ENCODE data around the gene ZNF331. TPM values are rescaled to one million over a fixed set of nuclear protein-coding genes. Genes with fewer than 3 reads are reported as not detected.

The ZNF331 gene
- total and polyA plus RNA-seq, 2 experiments from 2014 or later = 12.3 to 15.6 TPM

DNA sequence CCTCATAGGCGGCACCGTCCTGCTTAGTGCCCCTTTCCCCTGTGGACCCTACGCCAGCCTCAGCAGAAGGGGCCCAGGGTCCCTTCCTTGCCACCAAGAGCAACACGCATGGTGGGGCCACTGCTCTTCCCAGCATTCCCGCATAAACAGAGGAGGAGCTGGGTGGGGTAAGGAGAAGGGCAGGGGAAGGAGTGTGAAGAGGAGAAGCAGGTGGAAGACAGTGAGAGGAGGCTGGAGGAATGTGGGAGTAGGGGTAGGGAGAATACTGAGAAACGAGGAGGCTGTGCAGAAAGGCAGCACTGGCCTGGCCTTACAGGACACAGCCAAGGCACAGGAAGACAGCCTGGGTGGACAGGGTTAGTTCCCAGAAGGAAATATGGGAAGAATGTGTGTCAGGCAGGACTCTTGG is 43.9 kb downstream of the ZNF331 start:
- WGBS (ENCODE audit: low lambda C conversion rate, missing lambda C conversion rate) = 75% methylated on average over 6 of the region's 6 CpGs
- no peak overlapping the region for H3K27ac ChIP-seq
- H3K9me3 ChIP-seq (ENCODE audit: low read depth) = peaks cover 13% of the 10 kb centered on the region

DNA sequence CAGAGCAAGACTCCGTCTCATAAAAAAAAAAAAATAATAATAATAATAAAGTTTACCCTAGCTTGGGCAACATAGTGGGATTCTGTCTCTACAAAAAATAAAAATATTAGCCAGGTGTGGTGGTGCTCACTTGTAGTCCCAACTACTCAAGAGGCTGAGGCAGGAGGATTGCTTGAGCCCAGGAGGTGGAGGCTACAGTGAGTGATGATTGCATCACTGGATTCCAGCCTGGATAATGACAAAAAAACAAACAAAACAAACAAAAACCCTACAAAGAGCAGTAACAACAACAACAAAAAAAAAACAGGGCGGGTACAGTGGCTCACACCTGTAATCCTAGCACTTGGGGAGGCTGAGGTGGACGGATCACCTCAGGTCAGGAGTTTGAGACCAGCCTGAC is 45.2 kb downstream of the ZNF331 start:
- H3K9me2 ChIP-seq (replicated peaks; ENCODE audit: insufficient read depth) = no peaks in the 10 kb centered on the region
- 100% methylated on average over 3 of the region's 3 CpGs for WGBS (ENCODE audit: low lambda C conversion rate, missing lambda C conversion rate)
- H4K20me1 ChIP-seq (ENCODE audit: insufficient read depth, poor library complexity, severe bottlenecking) = no peaks in the 10 kb centered on the region
- no peaks in the 10 kb centered on the region for H3K36me3 ChIP-seq (replicated peaks; ENCODE audit: insufficient read depth, low read depth)
- no peak for DNase-seq (ENCODE audit: low spot score)
- no peaks in the 10 kb centered on the region for H3K79me2 ChIP-seq
- no peaks in the 10 kb centered on the region for H3K27me3 ChIP-seq
- no peak overlapping the region for H3K4me3 ChIP-seq
- H3K9me3 ChIP-seq (ENCODE audit: low read depth) = no peaks in the 10 kb centered on the region
- no peak for TF ChIP-seq EZH2phosphoT487 (IDR thresholded peaks at IDR 0.05; ENCODE audit: low read depth, severe bottlenecking, unreplicated experiment)
- TF ChIP-seq, protein P1, sequence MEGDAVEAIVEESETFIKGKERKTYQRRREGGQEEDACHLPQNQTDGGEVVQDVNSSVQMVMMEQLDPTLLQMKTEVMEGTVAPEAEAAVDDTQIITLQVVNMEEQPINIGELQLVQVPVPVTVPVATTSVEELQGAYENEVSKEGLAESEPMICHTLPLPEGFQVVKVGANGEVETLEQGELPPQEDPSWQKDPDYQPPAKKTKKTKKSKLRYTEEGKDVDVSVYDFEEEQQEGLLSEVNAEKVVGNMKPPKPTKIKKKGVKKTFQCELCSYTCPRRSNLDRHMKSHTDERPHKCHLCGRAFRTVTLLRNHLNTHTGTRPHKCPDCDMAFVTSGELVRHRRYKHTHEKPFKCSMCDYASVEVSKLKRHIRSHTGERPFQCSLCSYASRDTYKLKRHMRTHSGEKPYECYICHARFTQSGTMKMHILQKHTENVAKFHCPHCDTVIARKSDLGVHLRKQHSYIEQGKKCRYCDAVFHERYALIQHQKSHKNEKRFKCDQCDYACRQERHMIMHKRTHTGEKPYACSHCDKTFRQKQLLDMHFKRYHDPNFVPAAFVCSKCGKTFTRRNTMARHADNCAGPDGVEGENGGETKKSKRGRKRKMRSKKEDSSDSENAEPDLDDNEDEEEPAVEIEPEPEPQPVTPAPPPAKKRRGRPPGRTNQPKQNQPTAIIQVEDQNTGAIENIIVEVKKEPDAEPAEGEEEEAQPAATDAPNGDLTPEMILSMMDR (IDR thresholded peaks at IDR 0.05; ENCODE audit: poor library complexity) = no peak
- TF ChIP-seq EZH2 (IDR thresholded peaks at IDR 0.05; ENCODE audit: borderline replicate concordance) = no peak
- H3K4me1 ChIP-seq (ENCODE audit: insufficient read depth) = no peaks in the 10 kb centered on the region
- no peak overlapping the region for H3K4me2 ChIP-seq
- H2AFZ ChIP-seq = no peak overlapping the region
- no peak overlapping the region for H3K27ac ChIP-seq

More for the DNA sequence above, 43.9 kb downstream of the ZNF331 start:
- Histone ChIP-seq H3K4me3 (no peak overlapping the region), H2AFZ (no peak overlapping the region), H4K20me1 (ENCODE audit: insufficient read depth, poor library complexity, severe bottlenecking) (no peaks in the 10 kb centered on the region), H3K79me2 (no peaks in the 10 kb centered on the region), H3K27me3 (no peaks in the 10 kb centered on the region), H3K9me2 (replicated peaks; ENCODE audit: insufficient read depth) (no peaks in the 10 kb centered on the region), H3K36me3 (replicated peaks; ENCODE audit: insufficient read depth, low read depth) (peaks cover 7% of the 10 kb centered on the region), H3K4me1 (ENCODE audit: insufficient read depth) (no peaks in the 10 kb centered on the region), H3K4me2 (no peak overlapping the region)
- no peak for DNase-seq (ENCODE audit: low spot score)
- TF ChIP-seq EZH2phosphoT487 (IDR thresholded peaks at IDR 0.05; ENCODE audit: low read depth, severe bottlenecking, unreplicated experiment) = no peak
- TF ChIP-seq, protein P1 (IDR thresholded peaks at IDR 0.05; ENCODE audit: poor library complexity) = no peak
- no peak for TF ChIP-seq EZH2 (IDR thresholded peaks at IDR 0.05; ENCODE audit: borderline replicate concordance)

DNA sequence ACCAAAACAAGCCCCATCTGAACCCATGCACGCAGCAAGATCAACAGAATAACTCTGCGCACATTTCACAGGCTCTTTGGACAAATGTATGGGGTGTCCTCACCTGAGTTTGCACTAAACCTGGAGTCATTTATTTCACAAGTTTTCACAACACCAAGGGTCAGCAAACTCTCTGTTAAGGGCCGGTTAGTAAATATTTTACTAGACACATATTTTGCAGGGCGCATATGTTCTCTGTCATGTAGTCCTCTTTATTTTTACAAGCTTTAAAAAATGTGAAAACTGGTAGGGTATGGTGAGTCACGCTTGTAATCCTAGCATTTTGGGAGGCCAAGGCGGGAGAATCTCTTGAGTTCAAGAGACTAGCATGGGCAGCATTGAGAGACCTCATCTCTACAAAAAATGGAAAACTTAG is 48.3 kb downstream of the ZNF331 start:
- H3K4me1 ChIP-seq (ENCODE audit: insufficient read depth) = no peaks in the 10 kb centered on the region
- peak overlapping the region; percentile 30 for H3K27ac ChIP-seq
- H3K9me3 ChIP-seq (ENCODE audit: low read depth) = no peaks in the 10 kb centered on the region
- H4K20me1 ChIP-seq (ENCODE audit: insufficient read depth, poor library complexity, severe bottlenecking) = no peaks in the 10 kb centered on the region
- TF ChIP-seq EZH2 (IDR thresholded peaks at IDR 0.05; ENCODE audit: borderline replicate concordance) = no peak
- TF ChIP-seq, protein P1 (IDR thresholded peaks at IDR 0.05; ENCODE audit: poor library complexity) = no peak
- no peak for TF ChIP-seq EZH2phosphoT487 (IDR thresholded peaks at IDR 0.05; ENCODE audit: low read depth, severe bottlenecking, unreplicated experiment)
- DNase-seq (ENCODE audit: low spot score) = no peak
- no peaks in the 10 kb centered on the region for H3K79me2 ChIP-seq
- peak overlapping the region; percentile 18 for H3K4me2 ChIP-seq
- 58% methylated on average over 6 of the region's 6 CpGs for WGBS (ENCODE audit: low lambda C conversion rate, missing lambda C conversion rate)
- H3K36me3 ChIP-seq (replicated peaks; ENCODE audit: insufficient read depth, low read depth) = no peaks in the 10 kb centered on the region
- no peak overlapping the region for H2AFZ ChIP-seq
- H3K9me2 ChIP-seq (replicated peaks; ENCODE audit: insufficient read depth) = no peaks in the 10 kb centered on the region
- H3K4me3 ChIP-seq = no peak overlapping the region
- no peaks in the 10 kb centered on the region for H3K27me3 ChIP-seq
